ENCODE data around the gene NDUFS6.

The NDUFS6 gene

GRCh38 chr5:1801222-1801966 lies at the start of gene NDUFS6:
Gene NDUFS6, plus strand, starts transcription at chr5:1801407. Its CDS starts 11 bp downstream, at chr5:1801418.
- no peak for TF ChIP-seq CTCF (IDR thresholded peaks at IDR 0.05; ENCODE audit: low read length, missing control alignments)
- H3K4me3 ChIP-seq (replicated peaks; ENCODE audit: low read depth, low read length): peak within 1 kb of the TSS; percentile 90
- peak; percentile 66 for DNase-seq (ENCODE audit: low read depth)

- TF ChIP-seq CTCF (IDR thresholded peaks at IDR 0.05; ENCODE audit: low read length, missing control alignments): no peak
- no peak for DNase-seq (ENCODE audit: low read depth)
- H3K4me3 ChIP-seq (replicated peaks; ENCODE audit: low read depth, low read length): no peak overlapping the region
Measured at GRCh38 chr5:1751864-1752822, 49.1 kb upstream of the NDUFS6 start.

GRCh38 chr5:1752881-1753280 lies 48.3 kb upstream of the NDUFS6 start:
- no peak for DNase-seq (ENCODE audit: low read depth)
- no peak overlapping the region for H3K4me3 ChIP-seq (replicated peaks; ENCODE audit: low read depth, low read length)
- TF ChIP-seq CTCF (IDR thresholded peaks at IDR 0.05; ENCODE audit: low read length, missing control alignments): no peak

- no peak for TF ChIP-seq CTCF (IDR thresholded peaks at IDR 0.05; ENCODE audit: low read length, missing control alignments)
- no peak overlapping the region for H3K4me3 ChIP-seq (replicated peaks; ENCODE audit: low read depth, low read length)
- DNase-seq (ENCODE audit: low read depth): no peak
Measured at GRCh38 chr5:1753490-1753889, 47.7 kb upstream of the NDUFS6 start.

- TF ChIP-seq CTCF (IDR thresholded peaks at IDR 0.05; ENCODE audit: low read length, missing control alignments): no peak
- no peak overlapping the region for H3K4me3 ChIP-seq (replicated peaks; ENCODE audit: low read depth, low read length)
- no peak for DNase-seq (ENCODE audit: low read depth)
Measured at GRCh38 chr5:1754531-1755220, 46.5 kb upstream of the NDUFS6 start.

- no peak for DNase-seq (ENCODE audit: low read depth)
- no peak for TF ChIP-seq CTCF (IDR thresholded peaks at IDR 0.05; ENCODE audit: low read length, missing control alignments)
- H3K4me3 ChIP-seq (replicated peaks; ENCODE audit: low read depth, low read length): no peak overlapping the region
Measured at GRCh38 chr5:1755321-1755949, 45.8 kb upstream of the NDUFS6 start.

Measured in fibroblast of pulmonary artery (primary cell).